Measurements from ENCODE around the gene ABCC1.
A peak's percentile ranks its signal among the peaks of the same experiment; 100 is the strongest.

Gene ABCC1

DNA sequence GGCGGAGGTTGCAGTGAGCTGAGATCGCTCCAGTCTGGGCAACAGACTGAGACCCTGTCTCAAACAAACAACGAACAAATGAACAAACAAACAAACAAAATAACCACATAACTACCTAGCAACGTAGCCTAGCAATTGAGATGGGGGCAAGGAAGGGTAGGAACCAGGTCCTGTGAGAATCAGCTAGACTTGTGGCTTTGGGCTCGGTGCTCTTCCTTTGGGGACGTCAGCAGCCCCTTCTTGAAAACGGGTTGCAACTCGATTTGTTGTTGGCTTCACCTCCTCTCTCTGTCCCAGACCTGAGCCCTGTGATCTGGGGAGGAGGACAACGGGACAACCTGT lies 72.2 kb downstream of the ABCC1 start:
- no peak for DNase-seq

DNA sequence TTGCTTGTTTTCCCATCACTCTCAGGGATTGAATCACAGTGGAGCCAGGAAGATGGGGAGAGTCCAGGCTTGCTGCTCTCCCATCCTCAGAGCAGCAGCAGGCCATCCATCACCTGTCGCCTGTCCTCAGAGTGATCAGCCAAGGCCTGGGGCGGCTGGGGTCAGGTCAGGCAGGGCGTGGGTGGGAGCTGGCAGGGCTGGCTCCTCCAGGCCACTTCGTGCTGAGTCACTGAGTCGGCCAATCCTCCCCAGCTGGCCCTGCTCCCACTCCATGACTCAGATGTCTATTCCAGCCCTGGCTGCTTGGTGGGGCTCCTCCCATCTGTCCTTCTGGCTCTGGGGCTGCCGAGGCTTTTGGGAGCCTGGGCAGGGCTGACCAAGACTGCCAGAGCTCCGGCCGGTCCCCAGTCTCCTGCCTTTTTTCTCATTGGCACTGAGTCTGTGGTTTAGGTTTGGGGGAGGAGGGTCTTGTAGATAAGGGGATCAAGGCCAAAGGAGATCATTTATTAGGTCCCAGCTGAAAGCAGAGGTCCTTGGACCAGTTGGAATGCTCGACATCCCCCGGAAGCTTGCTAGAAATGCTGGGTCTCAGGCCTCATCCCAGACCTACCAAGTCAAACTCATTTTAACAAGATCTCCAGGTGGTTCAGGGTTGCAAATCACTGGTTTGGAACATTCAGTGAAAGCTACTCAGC lies 72.7 kb downstream of the ABCC1 start:
- DNase-seq: peak; percentile 96

DNA sequence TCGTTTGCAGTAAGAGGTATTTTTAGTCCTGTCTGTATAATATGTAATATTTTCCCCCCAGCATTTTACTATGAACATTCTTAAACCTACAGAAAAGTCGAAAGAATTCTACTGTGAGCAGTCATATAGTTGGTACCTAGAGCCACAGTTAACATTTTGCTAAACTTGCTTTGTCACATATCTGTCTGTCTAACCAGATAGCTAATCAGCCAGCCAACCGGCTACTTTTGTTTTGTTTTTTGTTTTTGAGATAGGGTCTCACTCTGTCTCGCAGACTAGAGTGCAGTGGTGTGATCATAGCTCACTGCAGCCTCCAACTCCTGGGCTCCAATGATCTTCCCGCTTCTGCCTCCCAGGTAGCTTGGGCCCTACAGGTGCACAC lies 73.3 kb downstream of the ABCC1 start:
- DNase-seq: no peak

DNA sequence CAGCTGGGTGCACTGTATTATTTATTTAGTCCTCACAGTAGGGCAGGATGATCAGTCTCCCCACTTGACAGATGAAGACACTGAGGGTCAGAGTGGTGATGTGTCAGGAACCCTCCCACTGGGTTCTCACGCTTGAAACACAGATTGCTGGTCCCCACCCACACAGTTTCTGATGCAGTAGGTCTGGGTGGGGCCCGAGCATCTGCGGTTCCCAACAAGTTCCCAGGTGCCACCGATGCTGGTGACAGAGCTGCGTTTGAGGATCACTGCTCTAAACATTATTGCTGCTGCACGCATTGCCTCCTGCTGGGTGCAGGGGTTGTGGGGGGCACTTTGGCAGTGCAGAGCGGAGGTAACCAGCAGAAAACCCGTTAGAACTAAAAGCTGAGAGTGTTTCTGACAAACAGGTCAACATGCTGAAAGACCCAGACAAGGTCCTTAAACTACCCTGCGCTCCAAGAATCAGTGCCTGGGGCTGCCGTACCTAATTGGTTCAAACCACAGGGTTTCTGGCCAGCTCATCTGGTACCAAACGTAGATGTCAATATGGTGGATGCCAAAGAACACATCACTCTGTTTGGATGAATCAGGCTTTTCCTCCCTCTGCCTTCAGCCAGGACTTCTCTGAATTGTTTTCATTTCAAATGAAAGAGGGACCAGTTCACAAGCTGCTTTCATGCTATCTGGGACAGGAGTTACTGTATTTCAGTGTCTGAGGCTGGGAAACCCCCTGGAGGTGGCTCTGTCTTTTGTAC lies 76.0 kb downstream of the ABCC1 start:
- peak; percentile 88 for DNase-seq

DNA sequence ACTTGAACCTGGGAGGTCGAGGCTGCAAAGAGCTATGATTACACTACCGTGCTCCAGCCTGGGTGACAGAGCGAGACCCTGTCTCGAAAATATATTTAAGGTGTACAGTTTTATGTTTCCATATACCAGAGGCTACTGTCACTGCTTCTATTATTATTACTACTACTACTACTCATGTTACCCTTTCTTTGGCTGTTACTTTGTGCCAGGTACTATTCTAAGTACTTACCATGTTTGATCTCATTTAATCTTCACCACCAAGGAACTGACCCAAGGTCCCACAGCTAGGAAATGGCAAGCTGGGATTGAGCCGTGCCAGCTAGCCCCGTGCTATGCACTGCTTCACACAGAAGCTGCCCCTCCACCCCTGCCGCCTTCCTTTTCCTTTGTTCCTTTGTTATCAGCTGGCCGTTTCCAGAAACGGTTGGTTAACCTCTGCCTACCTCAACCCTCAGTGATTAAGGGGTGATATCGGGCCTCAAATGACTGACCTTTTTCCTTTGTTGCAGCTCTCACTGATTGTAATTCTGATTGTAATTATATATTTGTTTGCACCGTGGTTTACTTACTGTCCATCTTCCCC lies 78.4 kb downstream of the ABCC1 start:
- no peak for DNase-seq

DNA sequence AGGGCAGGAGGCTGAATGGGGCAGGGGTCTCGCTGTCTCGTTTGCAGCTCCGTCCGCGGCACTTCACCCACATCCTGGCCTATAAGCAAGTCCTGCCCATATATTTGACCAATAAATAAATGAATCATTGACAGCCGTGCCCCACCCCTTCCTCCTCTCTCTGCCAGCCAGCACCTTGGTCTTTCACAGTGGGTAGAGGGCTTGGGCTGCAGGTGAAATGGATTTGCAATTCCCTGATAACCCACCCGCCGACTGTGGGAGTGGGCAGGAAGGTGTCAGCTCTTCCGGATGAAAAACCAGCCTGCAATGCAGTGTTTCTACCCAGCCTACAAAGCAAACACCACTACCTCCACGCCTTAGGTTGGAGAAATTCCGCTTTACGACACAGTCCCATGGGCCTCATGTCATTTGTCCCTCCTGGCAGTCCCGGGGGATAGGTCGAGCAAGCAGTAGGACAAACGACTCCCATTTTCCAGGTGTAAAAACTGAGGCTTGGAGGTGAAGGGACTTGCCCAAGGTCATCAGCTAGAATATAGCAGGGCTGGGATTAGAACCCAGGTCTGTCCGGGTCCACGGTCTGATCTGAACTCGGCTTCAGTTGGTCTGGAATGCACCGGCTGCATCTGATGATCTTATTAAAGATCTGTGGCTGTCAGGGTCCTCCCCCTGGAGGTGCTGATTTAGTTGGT lies 79.0 kb downstream of the ABCC1 start:
- no peak for DNase-seq

DNA sequence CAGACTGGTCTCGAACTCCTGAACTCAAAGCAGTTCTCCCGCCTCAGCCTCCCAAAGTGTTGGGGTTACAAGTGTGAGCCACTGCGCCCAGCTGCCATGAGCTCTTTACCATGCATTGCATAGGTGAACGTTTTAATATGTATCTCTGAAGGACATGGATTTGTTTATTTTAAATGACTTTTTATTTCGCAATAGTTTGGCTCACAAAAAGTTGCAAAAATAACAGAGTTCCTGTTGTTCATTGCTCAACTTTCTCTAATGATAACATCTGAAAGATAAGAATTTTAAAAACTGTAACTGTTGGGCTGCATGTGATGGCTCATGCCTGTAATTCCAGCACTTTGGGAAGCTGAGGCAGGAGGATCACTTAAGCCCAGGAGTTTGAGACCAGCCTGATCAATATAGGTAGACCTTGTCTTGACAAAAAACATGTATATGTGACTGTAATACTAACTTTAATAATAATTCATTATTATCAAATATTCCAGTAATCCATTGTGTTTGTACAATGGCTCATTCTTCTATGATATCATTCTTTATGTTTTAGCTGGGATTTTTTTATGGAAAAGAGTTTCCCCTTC lies 80.1 kb downstream of the ABCC1 start:
- no peak for DNase-seq

DNA sequence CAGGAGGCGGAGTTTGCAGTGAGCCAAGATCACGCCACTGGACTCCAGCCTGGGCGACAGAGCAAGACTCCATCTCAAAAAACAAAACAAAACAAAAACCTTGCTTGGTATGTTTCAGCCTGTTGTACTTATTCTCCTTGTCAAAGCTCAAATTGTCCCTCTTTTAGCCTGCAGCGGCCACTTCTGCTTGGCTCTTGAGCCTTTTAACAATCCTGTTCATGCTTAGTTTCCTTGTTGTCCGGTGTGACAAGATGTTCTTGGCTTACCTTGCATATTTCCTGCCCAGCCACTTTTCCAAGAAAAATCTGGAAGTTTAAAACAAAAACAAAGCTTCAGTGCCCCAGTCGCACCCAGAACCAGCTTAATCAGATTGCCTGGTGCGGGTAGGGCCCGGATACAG lies 81.0 kb downstream of the ABCC1 start:
- DNase-seq: no peak

DNA sequence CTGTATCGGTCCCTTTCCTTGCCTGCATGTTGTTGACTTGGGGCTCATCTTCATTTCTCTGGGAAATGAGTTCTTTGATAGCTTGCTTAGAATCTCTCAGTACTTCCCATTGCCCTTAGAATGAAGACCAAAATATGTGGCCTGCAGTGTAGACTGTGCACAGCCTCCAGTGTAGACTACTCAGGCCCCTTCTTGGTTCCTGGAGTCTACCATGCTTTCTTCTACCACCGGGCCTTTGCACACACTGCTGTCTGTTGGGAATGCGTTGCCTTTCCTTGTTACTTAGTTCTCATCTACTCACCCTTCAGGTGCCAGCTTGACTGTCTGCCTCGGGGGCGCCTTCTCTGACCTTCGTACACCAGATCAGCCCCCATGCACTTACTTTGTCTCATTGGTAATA lies 82.0 kb downstream of the ABCC1 start:
- DNase-seq: no peak

DNA sequence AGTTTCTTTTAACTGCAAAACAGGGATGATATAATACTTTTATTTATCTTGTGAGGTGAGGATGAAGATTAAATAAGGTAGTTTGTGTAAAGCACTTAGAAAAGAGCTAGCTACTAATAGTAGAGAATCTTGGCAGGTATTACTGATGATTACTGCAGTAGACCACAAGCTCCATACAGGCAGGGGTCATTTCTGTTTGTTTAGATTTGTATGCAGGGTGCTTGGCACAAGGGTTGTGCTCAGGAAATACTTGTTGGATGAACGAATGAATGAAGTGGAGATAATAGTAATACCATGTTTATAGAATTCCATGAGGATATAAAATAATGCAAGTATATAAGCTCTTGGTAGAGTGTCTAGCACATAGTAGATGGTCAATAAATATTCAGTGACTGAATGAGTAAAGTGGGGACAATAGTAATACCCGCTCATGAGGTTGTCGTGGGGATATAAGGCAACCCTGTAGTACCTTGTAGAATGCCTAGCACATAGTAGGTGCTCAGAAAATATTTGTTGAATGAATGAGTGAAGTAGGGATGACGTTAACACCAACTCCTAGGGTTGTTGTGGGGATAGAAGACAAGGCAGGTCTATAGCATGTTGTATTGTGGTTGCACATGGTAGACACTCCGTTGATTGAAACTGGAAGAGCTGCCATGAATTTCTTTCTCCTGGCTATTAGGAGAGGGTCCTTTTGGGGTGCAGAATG lies 83.0 kb downstream of the ABCC1 start:
- DNase-seq: no peak

DNA sequence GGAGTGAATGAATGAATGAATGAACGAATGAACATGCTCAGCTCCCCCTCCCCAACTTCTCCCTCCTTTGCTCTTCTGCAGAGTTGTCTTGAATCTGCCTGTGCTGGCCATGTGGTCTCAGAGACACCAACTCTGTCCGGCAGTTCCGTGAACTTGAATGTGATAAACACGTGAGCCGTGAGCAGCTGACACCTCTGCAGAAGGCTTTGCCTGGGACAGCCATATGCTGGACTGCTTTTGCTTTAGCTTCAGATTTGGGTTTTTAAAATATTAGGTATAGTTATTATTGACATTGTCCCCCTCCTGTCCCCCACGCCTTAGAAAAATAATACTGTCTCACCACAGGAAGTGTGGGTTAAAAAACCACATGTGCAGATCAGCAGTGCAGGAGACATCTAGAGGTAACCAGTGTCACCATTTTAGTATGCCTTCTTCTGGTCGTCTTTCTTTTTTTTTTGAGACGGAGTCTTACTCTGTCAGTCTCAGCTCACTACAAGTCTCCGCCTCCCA lies 83.8 kb downstream of the ABCC1 start:
- DNase-seq: no peak

DNA sequence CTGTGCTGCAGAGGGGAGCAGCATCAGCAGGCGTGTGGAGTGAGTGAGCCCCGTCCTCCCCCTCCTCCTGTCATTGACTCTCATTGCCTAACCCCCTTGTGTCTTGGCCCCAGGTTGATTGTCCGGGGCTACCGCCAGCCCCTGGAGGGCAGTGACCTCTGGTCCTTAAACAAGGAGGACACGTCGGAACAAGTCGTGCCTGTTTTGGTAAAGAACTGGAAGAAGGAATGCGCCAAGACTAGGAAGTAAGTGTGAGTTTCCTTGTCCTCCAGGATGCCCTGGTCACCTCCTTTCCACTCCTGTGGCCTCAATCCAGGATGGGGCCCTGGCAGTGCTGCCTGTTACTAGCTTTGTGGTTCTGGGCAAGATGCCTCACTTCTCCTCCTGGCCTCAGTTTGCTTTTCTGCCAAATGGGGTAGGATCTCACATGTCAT lies 87.0 kb downstream of the ABCC1 start:
- DNase-seq: no peak

DNA sequence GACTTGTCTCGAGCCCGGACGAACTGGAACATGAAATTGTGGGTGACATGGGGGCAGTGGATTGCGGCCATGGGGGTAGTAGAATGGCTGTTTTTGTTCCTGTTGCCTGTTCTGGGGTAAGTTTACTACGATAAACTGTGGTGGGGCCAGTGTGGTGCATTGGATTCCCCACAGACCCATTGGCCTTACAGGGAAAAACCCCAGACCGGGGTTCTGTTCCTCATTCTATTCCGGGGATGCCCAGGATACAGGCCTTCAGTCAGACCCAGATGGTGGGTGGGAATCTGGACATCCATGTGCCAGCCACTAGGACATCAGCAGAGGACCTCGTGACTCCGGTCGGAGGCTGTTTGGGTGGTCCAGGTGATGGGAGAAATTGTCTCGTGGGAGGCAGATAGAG lies 88.1 kb downstream of the ABCC1 start:
- no peak for DNase-seq

DNA sequence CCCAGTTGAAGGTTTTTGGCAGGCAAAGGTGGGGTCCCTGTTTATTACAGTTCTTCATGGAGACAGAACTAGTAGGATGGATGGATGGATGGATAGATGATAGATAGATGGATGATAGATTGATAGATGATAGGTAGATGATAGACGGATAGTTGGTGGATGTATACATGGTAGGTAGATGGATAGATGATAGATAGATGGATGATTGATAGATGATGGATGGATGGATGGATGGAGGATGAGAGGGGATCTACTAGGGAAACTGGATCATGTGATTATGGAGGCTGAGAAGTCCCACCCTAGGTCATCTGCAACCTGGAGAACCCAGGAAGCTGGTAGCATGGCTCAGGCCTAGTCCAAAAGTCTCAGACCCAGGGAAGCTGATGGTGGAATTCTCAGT lies 88.6 kb downstream of the ABCC1 start:
- DNase-seq: no peak

DNA sequence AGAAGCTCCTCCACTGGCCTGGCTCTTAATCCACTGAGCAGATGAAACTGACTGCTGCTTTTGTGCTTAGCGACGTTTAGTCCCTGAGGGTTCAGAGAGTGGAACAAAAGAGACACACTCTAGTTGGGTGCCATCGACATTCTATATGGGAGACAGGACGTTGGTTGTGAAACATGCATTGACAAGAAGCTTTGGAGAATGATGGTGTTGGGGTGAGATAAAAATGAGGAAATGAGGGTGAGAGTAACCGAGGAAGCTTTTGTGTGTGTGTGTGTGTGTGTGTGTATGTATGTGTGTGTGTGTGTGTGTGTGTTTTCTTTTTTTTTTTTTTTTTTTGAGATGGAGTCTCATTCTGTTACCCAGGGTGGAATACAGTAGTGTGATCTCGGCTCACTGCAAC lies 89.5 kb downstream of the ABCC1 start:
- DNase-seq: no peak

DNA sequence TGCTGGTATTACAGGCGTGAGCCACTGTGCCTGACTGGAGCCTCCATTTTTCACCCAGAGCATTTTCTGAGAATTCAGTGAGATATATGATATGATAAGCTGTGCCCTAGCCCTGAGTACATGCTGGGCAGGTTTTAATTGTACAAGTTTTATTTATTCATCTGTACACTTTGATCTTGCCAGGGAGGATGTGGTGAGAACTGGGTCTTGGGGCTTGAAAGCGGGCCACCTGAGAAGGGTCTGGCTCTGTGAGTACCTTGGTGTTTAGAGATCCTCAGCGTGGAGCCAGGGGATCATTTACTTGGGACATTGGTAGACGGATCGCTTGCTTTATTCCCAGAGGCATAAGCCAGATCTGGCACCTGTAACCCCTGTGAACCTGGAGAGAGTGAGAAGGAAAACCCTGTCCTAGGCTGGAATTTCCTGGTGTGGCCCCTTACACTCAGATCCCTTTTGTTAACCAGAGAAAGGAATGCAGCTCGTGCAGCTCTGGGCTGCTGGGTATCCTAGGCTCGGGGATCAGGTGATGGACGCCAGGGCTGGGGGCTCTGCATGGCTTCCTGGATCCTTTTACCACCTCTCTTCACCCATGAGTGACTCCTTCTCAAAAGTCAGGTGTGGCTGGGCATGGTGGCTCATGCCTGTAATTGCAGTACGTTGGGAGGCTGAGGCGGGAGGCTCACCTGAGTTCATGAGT lies 91.9 kb downstream of the ABCC1 start:
- no peak for DNase-seq

DNA sequence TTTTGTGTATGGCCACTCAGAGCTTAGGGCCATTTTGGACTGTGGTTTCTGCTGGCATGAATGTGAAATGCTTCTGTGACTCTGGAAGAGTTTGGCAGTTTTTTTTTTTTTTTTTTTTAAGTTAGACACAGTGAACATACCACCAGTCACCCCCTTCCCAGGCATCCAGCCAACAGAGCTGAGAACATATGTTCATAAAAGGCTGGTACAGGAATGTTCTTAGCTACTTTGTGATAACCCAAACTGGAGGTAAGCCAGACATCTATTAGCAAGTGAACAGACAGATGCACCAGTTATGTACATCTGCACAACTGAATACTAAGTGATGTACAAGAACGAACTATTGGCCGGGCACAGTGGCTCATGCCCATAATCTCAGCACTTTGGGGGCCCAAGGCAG lies 92.7 kb downstream of the ABCC1 start:
- DNase-seq: peak; percentile 86

DNA sequence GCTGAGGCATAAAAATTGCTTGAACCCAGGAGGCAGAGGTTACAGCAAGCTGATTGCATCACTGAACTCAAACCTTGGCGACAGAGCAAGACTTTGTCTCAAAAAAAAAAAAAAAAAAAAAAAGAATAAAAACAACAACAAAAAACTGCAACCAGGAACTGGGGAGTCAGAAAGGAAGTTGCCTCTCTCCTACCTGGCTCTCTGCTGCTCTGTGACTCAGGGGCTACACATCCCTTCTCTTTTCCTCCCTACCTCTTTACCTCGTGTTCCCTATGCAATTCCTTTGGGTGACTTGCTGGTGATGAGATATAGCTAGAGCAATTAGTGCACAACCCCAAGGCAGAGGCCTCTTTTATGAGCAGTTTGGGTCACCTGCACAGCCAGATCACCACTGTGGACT lies 95.9 kb downstream of the ABCC1 start:
- no peak for DNase-seq

DNA sequence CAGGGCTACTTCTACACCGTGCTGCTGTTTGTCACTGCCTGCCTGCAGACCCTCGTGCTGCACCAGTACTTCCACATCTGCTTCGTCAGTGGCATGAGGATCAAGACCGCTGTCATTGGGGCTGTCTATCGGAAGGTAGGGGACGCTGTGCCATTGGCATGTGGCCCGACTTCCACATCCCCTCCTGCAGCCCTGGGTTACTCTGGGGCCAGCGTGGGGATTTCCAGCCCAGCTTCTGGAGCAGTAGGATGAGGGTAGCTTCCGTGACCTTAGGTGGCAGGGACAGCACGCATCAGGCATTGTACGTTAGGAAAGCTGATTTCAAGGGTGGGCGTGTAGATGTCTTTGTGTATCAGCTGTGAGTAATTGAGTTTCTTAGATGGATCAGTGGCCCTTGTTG lies 96.5 kb downstream of the ABCC1 start:
- peak; percentile 21 for DNase-seq

DNA sequence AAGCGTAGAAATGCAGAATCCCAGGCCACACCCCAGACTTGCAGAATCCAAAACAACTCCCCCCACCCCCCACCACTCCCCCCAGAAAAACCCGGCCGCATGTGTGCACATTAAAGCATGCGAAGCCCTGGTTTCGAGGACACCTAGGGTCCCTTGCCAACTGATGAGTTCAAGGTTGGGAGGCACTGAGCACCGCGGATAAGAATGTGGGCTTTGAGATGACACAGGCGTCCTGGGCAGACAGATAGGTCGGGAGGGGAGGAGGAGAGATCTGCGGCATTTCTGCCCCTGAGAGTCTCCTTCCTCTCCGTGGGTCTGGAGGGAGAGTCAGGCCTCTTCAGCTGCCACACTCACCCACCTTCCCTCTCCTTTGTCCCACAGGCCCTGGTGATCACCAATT lies 98.3 kb downstream of the ABCC1 start:
- no peak for DNase-seq

DNA sequence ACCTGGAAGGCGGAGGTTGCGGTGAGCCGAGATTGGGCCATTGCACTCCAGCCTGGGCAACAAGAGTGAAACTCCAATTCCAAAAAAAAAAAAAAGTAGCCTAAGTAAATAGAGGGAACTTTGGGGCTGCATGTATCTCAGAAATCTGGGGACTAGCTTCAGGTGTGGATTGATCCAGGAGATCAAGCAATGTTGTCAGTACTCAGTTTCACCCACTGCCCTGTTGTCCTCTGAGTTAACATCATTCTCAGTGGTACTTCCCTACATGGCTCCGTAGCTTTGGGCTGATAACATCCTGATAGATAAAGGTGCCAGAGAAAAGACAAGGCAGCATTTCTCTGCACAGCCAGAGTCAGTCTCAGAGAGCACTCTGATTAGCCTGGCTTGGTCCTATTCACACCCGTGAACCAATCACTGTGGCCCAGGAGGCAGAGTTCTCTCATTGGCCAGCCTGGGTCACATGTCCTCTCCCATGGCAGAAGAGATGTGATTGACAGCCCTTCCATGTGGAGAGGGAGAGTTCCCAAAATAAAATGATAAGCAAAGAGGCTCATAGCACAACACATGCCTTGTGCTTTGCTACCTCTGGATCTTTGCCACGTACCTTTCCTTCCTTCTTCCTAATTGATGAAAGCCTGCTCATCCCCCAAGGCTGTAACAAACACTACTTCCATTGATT lies 99.6 kb downstream of the ABCC1 start:
- DNase-seq: no peak
